ENCODE data around the gene PDE7B. TPM values are rescaled to one million over a fixed set of nuclear protein-coding genes. Genes with fewer than 3 reads are reported as not detected.
"Not testable (repeated sequence)": the region's sequence is repeated elsewhere in the genome, so short reads cannot be mapped to it uniquely, and the experiment has no call there.

PDE7B gene
- total and polyA plus RNA-seq, 2 of the 8 experiments (the other 6 are each of a cell fraction or from before 2014, with no cell fraction given), result not detected

DNA sequence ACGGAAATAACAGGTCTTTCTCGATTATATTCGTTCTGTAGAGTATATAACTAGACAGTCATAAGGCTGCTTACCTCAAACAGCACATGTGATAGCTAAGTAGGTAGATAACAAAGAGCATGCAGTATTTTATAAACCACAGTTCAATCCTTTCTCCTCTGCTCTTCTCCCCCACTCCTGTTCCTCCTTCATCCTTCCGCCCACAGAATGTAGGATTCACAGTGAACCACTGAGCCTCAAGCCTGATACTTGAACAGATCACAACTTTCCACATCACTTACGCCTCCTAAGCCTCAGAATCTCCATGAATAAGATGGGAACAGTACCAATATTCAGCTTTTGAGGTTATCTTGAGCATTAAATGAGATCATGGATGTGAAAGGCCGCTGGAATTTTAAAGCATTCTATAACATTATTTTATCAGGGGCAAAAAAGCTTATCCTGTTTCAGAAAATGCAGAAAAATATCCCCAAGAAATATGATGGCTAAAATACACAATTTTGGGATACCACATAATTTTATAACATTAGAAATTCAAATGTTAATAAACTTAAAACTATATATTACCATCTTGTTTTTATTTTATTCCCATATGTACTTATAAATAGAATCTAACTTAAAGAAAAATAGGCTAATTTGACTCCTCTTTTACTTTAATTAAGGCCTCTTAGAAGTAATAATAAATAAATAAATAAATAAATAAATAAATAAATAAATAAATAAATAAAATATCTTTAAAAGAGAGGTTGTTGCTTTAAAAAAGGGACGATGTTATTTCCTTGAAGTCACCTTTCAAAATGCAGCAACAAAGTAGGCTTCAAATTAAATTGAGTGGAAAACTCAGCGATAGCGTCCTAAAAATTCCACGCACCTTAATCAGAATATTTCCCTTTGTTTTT, 365.3 kb downstream of the PDE7B start (continued):
- no peak for TF ChIP-seq PHF8 (conservative IDR thresholded peaks at IDR 0.05; ENCODE audit: low read depth, low read length)
- TF ChIP-seq NANOG (IDR thresholded peaks at IDR 0.05; ENCODE audit: insufficient read depth, low read depth, low read length, poor library complexity, severe bottlenecking), result no peak

DNA sequence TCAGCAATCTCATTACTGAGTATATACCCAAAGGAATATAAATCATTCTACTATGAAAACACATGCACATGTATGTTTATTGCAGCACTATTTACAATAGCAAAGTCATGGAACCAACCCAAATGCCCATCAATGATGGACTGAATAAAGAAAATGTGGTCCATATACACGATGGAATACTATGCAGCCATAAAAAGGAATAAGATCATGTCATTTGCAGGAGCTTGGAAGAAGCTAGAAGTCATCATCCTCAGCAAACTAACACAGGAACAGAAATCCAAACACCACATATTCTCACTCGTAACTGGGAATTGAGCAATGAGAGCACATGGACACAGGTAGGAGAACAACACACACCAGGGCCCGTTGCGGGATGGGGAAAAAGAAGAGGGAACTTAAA, 373.5 kb downstream of the PDE7B start:
- H4K5ac ChIP-seq (ENCODE audit: insufficient read length, low read depth, low read length); H3K18ac ChIP-seq (ENCODE audit: extremely low read depth, low read length); H3K79me2 ChIP-seq (ENCODE audit: control insufficient read depth in 1 of 2, insufficient read depth in 2 of 2, low read length in 2 of 2); H3K27me3 ChIP-seq (replicated peaks in 1 of 4; ENCODE audit: control insufficient read depth in 3 of 4, extremely low read depth in 1 of 4, insufficient read depth in 3 of 4, low read length in 3 of 4); H3K23me2 ChIP-seq (ENCODE audit: low read depth, low read length); H2AK5ac ChIP-seq (ENCODE audit: low read depth, low read length); H2BK5ac ChIP-seq (ENCODE audit: low read depth, low read length); H2BK120ac ChIP-seq (replicated peaks; ENCODE audit: low read depth, low read length); POLR2A ChIA-PET (ENCODE audit: partially characterized antibody); FAIRE-seq; H3K4ac ChIP-seq (replicated peaks; ENCODE audit: insufficient read length, low read depth, low read length); H3K23ac ChIP-seq (ENCODE audit: insufficient read length); H4K91ac ChIP-seq (replicated peaks; ENCODE audit: insufficient read length, low read length); H4K8ac ChIP-seq (ENCODE audit: extremely low read depth, insufficient read depth, low read length); H3K4me3 ChIP-seq (ENCODE audit: extremely low read depth in 1 of 4, insufficient read depth in 2 of 4, low read depth in 3 of 4, low read length in 4 of 4); H3K9ac ChIP-seq (replicated peaks in 1 of 4; ENCODE audit: extremely low read depth in 1 of 4, low read depth in 3 of 4, low read length in 3 of 4); H3K4me2 ChIP-seq (ENCODE audit: insufficient read depth in 1 of 2, low read depth in 2 of 2, low read length in 2 of 2); H3K56ac ChIP-seq (replicated peaks; ENCODE audit: insufficient read length, low read depth, low read length); H3K4me1 ChIP-seq (replicated peaks in 1 of 4; ENCODE audit: control insufficient read depth in 3 of 4, insufficient read depth in 4 of 4, low read length in 3 of 4); H2BK20ac ChIP-seq (ENCODE audit: low read length); H3K27ac ChIP-seq (ENCODE audit: low read depth, low read length); H2BK12ac ChIP-seq (ENCODE audit: low read depth, low read length); H3K36me3 ChIP-seq (ENCODE audit: control insufficient read depth in 2 of 4, insufficient read depth in 4 of 4, low read length in 3 of 4); H3K14ac ChIP-seq (ENCODE audit: insufficient read length); H4K20me1 ChIP-seq (replicated peaks in 1 of 2; ENCODE audit: control insufficient read depth in 1 of 2, insufficient read depth in 2 of 2, low read length in 2 of 2); DNase-seq (ENCODE audit: low read depth in 1 of 2, low spot score in 2 of 2); H2BK15ac ChIP-seq (ENCODE audit: low read length); H3K79me1 ChIP-seq (ENCODE audit: low read depth, low read length); H2AFZ ChIP-seq (ENCODE audit: low read length); H3K9me3 ChIP-seq (ENCODE audit: insufficient read depth in 2 of 2, low read depth in 1 of 2, low read length in 1 of 2): not testable (repeated sequence)
- 90% methylated on average over 4 of the region's 4 CpGs; no CpG with 5 or more reads in 1 of the 2 experiments for WGBS, 2 experiments (ENCODE audit: extremely low coverage in 1 of 2, insufficient coverage in 1 of 2, insufficient read length in 1 of 2, insufficient replicate concordance in 2 of 2, low coverage in 1 of 2, low lambda C conversion rate in 2 of 2, missing lambda C conversion rate in 1 of 2)
- CTCF ChIA-PET (ENCODE audit: partially characterized antibody), result interaction anchor here (0.8 to 1.1 kb wide), 2 partner anchors 10 to 550 kb away, joined by 3 read pairs; no protein-coding TSS in a partner anchor

All from H1 (cell line).